22Rv1 (cell line): ENCODE data around the gene SCUBE1.

Experiments
- ZFX ChIP-seq: fragments of 450-650 bp; IDR thresholded peaks from 2 replicates; pipeline ENCODE4 v1.6.1; 2017; ENCODE audit warnings: antibody characterized with exemption, borderline replicate concordance
- TF ChIP-seq, protein P1 (sequence below): fragments of 450-650 bp; IDR thresholded peaks from 2 replicates; pipeline ENCODE4 v1.5.1; 2017; ENCODE audit warnings: mild to moderate bottlenecking

DNA sequence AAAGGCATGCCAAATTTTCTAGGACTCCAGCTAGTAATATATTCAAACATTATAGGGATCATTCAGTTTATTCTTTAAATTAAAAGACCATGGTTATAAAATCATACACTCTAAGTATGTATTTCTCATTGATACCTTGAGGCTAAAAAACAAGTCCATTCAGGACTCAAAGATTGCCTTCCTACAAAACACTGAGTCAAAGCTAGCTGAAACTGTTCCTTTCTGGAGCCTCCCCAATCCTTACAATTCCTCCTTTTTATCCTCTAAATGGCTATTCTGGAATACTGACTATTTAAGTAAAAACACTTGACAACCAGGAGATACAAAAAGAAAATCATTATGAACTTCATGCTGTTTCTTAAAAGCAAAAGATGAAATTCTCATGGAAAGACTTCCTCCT is 151.3 kb downstream of the SCUBE1 start:
- TF ChIP-seq, protein P1, sequence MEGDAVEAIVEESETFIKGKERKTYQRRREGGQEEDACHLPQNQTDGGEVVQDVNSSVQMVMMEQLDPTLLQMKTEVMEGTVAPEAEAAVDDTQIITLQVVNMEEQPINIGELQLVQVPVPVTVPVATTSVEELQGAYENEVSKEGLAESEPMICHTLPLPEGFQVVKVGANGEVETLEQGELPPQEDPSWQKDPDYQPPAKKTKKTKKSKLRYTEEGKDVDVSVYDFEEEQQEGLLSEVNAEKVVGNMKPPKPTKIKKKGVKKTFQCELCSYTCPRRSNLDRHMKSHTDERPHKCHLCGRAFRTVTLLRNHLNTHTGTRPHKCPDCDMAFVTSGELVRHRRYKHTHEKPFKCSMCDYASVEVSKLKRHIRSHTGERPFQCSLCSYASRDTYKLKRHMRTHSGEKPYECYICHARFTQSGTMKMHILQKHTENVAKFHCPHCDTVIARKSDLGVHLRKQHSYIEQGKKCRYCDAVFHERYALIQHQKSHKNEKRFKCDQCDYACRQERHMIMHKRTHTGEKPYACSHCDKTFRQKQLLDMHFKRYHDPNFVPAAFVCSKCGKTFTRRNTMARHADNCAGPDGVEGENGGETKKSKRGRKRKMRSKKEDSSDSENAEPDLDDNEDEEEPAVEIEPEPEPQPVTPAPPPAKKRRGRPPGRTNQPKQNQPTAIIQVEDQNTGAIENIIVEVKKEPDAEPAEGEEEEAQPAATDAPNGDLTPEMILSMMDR: no peak
- TF ChIP-seq ZFX: no peak
